ENCODE results near the gene MYO15A.

MYO15A gene, protein sequence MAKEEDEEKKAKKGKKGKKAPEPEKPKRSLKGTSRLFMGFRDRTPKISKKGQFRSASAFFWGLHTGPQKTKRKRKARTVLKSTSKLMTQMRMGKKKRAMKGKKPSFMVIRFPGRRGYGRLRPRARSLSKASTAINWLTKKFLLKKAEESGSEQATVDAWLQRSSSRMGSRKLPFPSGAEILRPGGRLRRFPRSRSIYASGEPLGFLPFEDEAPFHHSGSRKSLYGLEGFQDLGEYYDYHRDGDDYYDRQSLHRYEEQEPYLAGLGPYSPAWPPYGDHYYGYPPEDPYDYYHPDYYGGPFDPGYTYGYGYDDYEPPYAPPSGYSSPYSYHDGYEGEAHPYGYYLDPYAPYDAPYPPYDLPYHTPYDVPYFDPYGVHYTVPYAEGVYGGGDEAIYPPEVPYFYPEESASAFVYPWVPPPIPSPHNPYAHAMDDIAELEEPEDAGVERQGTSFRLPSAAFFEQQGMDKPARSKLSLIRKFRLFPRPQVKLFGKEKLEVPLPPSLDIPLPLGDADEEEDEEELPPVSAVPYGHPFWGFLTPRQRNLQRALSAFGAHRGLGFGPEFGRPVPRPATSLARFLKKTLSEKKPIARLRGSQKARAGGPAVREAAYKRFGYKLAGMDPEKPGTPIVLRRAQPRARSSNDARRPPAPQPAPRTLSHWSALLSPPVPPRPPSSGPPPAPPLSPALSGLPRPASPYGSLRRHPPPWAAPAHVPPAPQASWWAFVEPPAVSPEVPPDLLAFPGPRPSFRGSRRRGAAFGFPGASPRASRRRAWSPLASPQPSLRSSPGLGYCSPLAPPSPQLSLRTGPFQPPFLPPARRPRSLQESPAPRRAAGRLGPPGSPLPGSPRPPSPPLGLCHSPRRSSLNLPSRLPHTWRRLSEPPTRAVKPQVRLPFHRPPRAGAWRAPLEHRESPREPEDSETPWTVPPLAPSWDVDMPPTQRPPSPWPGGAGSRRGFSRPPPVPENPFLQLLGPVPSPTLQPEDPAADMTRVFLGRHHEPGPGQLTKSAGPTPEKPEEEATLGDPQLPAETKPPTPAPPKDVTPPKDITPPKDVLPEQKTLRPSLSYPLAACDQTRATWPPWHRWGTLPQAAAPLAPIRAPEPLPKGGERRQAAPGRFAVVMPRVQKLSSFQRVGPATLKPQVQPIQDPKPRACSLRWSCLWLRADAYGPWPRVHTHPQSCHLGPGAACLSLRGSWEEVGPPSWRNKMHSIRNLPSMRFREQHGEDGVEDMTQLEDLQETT (N-terminal part only)

DNA sequence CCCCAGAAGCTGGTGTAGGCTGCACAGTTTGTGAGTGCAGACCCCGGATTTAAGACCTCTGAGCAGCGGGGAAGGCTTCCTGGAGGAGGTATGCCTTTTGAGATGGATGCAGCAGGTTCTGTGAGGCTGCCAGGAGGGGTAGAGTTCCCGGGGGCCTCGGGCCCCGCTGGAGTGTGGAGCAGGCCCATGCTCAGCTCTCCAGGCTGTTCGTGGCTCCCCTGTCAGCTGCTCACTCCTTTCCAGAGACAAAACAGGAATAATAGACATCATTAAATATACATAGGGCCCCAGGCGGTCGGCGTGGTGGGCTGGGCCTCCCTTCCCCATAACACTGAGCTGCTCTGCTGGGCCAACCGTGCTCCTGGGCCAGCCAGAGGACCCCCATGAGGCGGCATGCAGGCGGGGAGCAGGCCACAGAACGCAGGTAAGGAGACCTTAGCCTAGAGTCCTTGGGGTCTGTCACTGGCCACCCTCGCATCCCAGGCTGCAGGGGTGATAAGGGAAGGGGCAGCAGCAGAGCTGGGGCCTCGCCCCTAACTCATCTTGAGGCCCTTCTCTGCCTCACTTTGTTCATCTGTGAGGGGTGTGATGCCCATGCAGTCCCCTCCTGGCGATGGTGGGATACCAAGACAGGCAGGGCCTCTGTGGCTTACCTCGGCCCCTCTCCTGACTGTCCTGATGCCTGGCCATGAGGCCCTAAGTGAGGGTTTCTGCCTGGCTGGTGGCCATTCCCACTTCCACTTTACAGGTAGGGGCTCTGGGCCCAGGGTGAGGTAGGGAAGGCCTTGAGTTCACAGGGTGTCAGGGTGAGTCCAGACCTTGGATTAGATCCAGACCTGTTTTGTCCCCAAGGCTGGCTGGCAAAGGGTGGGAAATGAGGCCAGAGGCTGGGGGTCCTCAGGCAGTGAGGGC is at the start of gene MYO15A:
Gene MYO15A (plus strand): TSS at position 356 of the 912 bp plus-strand sequence. CDS start 10,045 bp downstream, outside the sequence.
- no peak for DNase-seq

DNA sequence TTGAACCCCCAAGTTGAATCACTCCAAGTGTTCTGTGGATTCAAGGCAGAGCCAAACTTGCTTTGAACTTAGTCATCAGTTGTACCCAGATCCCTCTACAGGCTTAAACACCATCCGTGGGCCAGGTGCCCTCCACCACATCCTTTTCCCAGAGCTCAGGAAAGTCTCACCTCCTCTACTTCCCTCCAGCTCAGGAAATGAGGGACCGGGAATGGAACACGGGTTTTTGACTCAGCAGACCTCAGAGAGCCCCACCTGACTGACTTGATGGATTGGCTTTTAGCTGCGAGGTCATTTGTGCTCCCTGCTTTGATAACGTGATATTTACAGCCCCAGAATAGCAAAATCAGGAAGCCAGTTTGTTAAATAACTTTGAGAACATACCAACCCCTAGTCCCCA is 49.3 kb upstream of the MYO15A start:
- no peak for DNase-seq

DNA sequence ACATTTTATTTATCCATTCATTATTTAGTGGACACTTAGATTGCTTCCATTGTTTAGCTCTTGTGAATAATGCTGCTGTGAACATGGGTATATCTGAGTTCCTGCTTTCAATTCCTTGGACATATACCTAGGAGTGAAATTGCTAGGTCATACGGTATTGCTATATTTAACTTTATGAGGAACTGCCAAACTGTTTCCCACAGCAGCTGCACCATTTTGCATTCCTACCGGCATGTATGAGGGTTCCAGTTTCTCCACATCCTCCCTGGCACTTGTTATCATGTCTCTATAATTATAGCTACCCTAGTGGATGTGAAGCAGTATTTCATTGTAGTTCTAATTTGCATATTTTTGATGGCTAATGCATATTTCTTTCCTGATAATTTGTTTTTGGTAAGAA is 44.5 kb upstream of the MYO15A start:
- DNase-seq, result no peak

DNA sequence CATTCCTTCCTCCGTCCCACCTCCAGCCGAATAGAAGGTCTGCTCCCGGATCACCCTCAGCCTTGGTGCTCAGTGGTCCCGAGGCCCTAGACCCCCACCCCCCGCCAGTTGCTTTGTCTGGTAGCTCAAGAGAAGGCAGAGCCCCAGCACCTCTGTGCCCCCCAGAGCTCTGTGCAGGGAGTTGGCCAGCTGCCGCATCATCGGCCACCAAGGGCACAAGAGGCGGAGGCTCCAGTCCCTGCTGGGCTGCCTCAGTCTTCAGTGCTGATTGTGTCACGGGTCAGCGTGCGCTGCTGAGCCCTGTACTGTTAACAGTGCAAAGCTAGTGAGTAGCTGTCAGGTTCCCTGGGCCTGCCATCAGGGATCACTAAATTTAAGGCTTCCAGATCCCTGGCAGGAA is 43.0 kb upstream of the MYO15A start:
- DNase-seq, result no peak

DNA sequence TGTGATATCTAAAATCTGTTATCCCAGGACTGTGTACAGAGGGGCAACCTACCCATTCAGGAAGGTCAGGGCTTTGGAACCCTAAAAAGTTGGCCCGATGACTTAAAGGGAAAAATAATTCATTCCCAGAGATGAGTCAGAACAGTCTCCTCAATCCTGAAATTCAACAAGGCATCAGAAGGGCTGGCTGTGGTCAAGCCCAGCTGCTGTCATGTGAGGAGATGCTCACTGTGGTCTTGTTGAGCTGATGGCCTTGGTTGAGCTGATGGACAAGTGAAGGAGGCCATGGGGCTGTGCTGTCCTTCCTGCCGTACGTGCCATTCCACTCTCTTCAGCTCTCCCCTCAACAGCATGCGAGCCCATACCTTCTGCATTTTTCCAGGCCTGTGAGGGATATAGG is 41.7 kb upstream of the MYO15A start:
- no peak for DNase-seq

DNA sequence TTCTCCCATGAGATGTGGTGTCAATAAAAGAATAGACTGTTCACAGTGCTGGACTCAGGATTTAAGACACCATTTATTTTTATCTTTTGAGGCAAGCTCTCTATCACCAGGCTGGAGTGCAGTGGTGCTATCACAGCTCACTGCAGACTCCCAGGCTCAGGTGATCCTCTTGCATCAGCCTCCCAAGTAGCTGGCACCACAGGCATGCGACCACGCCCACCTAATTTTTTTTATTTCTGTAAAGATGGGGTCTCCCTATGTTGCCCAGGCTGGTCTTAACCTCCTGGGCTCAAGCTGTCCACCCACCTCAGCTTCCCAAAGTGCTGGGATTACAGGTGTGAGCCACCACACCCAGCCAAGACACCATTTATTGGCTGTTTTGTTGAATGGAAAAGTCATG is 39.5 kb upstream of the MYO15A start:
- DNase-seq, result no peak

DNA sequence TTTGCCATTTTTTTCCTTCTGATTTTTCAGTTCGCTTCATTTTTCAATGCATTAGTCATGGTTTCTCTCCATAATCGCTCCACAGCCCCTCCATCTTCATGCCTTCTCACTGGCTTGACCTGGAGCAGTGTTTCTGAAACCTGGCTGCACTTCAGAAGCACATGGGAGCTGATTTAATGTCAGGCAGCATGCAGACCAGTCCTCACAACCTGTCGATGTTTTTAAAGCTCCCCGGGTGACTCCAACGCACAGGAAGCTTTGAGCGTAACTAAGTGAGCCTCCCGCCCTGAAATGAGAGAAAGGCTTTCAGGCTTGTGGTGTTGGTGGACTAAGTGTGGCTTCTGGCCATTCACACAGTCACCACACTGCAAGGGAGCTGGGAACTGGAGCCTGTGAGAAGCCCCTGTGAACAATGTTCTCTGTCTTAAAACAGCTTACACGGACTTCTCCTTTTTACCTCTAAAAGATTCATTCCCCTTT is 37.7 kb upstream of the MYO15A start:
- no peak for DNase-seq

DNA sequence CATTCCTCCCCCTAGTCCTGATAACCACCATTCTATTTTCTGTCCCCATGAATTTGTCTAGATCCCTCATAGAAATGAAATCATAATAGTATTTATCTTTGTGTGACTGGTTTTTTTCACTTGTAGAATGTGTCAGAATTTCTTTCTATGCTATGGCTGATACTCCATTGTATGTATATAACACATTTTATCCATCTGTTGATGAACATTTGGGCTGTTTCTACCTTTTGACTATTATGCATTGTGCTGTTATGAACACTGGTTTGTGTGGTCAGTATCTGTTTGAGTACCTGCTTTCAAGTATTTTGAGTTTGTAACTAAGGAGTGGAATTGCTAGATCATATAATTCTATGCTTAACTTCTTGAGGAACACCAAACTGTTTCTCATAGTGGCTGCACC is 36.8 kb upstream of the MYO15A start:
- no peak for DNase-seq

DNA sequence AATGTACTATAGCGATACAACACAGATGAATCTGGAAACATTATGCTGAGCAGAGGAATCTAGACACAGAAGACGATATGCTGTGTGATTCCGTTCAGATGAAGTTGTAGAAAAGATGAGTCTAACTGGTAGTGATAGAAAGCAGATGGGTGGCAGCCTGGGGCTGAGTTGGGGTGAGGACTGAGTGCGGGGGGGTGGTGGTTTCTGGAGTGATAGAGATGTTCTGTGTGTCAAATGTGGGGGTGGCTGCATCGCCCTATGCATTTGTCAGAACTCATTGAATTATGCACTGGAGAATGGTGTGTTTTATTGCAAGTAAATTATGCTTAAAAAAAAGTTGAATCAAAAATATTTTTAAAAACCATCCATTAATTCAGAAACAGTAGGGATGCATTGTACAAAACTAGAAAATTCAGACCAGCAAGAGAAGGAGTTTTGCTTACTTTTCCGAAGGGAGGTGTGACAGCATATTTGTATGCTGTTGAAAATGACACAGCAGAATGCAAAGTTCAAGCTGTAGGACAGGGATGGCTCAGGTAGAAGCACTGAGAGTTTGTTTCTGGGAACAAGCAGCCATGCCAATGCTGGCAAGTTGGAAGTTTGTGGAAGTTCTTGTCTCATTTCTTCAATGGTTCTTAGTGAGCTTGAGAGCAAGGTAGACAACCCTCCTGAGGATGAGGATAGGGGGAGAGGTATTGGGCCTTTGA is 33.8 kb upstream of the MYO15A start:
- DNase-seq, result no peak

DNA sequence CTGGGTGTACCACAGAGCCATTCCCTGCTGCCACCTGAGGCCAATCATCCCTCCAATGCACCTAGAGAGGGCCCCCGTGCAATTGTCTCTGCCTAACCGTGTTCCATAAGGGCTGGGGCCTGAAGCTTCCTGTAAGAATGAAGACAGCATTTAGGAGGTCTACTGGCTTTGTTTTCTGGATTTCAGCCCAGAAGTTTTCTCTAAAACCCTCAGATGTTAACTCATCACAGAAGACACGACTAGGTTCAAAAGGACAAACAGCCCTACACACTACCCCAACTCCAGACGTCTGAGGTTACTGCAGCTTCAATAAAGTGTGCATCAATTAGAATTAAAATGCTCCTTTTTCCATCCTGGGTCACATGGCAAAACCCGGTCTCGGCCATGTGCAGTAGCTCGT is 31.6 kb upstream of the MYO15A start:
- DNase-seq, result no peak

DNA sequence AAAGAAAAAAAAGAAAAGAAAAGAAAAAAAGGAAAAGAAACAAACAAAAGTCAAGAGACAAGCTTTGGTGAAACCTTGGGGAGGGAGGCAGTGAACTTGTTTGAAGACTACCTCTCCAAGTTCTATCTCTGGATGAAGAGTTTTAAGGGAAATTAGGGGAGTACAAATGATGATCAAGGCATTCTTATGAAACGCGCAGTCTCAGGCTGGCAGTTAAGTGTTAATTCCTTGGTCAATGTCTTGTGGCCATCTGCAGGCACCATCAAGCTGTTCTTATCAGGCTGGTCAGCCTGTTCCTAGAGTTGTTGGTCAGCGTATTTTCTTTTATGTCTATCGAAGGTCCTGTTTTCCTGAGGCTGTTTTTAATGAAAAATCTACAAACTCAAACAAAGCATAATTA is 29.0 kb upstream of the MYO15A start:
- DNase-seq, result no peak

DNA sequence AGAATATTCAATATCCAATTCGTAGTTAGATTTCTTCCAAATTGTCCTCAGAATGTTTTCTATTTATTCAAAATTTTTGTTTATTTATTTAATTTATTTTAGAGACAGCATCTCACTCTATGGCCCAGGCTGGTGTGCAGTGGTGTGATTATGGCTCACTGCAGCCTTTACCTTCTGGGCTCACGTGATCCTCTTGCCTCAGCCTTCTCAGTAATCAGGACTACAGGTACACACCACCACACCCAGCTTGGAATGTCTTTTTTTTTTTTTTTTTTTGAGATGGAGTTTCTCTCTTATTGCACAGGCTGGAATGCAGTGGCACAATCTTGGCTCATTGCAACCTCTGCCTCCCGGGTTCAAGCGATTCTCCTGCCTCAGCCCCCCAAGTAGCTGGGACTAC is 24.3 kb upstream of the MYO15A start:
- DNase-seq, result no peak

DNA sequence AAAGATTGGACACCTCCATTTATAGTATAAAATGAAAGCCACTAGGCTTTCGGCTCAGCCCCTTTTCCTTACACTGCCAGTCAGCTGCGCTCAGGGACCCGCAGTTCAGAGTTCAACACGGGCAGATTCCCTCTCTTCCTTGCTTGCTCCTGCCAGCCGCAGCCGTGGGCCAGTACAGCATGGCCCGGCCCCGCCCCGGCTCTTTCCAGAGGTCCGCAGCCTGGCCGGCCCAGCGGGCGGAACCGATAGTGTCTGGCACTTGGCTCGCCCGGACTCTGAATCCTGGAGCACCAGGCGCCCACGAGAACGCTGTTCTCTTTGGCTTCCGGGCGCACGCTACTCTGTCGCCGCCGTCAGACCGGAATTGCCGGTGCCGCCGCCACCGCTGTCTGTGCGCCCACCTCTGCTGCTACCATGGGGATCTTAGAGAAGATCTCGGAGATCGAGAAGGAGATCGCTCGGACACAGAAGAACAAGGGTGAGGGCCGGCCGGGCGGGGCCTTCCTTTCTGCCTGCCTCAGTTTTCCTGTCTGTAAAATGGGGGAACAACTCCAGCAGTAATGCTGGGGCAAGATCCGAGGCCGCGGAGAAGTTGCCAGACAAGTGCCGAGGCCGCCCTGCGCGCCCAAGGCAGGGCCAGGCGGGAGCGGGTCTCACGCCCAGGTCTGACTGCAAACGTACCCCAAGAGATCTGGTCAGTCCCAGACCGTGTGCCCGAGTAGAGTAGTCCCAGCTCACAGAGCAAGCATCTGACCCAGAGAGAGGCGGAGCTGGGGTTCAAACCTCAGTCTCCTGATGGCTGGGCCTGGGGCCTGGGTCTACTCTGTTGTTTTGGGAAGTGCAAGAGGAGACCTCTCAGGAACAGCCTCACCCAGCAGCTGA is 20.7 kb upstream of the MYO15A start, which contains the start of gene DRG2:
Gene DRG2 (plus strand): TSS at position 339 of the 882 bp plus-strand sequence. CDS start 76 bp downstream, at position 415.
- DNase-seq, result peak; percentile 64 to 81

DNA sequence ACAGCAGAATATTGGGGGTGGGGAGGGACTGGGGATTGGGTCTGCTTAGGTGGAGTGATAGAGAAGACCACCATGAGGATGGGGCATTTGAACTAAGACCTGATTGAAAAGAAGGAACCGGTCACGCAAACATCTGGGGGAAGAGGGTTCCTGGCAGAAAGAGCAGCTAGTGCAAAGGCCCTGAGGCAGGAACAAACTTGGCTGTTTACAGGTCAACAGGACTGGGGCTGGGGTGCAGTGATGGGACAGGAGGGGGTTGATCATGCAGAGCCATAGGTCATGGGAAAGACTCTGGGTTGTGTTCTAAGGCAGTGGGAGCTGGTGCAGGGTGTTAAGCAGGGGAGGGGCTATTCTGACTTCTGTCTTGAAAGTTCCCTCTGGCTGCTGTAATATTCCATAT is 18.9 kb upstream of the MYO15A start:
- no peak for DNase-seq

DNA sequence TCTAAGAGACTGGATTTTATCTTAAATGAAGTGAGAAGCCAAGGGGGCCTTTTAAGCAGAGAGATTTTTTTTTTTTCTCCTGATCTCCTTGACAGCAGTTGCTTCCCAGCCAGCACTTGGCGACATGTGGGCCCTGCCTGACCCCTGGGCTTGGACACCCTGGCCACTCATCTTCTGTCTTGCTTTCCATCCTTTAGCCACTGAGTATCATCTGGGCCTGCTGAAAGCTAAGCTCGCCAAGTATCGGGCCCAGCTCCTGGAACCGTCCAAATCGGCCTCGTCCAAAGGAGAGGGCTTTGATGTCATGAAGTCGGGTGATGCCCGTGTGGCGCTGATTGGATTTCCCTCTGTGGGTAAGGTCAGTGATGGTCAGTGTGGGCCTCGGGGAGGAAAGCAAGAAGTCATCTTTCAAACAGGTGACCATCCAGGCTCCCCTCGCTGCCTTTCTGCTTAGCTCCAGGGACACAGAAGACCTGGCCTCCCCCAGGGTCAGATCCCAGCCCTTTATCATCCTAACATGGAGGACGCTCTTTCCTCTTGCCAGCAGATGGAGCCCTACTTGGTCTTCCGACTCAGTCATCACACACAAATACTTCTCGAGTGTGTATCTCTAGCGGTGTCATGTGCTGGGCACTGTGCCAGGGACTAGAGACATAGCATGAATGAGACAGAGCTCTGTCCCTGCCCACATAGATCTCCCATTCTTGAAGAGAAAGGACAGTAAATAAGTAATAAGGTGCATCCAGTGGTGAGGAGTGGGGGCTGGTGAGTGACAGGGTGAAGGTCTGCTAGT is 14.7 kb upstream of the MYO15A start:
- no peak for DNase-seq

DNA sequence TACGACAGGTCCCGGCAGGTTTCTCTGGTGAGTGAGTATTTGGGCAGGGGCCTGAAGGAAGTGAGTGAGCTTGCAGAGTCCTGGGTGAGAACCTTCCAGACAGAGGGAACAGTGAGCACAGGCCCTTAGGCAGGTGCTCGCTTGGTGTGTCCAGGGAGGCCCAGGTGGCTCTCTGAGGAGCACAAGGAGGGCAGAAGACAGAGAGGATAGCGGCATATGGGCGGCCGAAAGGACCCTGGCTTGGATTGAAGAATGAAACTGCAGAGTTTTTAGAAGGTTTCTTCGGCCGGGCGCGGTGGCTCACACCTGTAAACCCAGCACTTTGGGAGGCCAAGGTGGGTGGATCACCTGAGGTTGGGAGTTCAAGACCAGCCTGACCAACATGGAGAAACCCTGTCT is 14.1 kb upstream of the MYO15A start:
- no peak for DNase-seq

DNA sequence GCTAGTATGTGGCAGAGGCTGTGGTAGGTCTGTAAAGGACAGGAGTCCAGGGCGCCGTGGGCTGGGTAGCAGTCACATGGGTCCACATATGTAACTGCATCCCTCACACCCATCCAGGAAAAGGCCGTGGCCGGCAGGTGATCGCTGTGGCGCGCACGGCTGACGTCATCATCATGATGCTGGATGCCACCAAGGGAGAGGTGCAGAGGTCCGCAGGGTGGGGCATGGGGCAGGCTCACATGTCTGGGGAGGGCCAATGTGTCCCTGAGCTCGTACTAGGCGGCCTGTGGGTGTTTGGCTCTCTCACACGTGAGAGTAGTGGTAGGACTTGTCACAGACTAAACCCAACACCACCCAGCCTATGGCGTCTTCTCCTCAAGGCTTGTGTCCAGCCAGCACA is 9.0 kb upstream of the MYO15A start:
- no peak for DNase-seq

DNA sequence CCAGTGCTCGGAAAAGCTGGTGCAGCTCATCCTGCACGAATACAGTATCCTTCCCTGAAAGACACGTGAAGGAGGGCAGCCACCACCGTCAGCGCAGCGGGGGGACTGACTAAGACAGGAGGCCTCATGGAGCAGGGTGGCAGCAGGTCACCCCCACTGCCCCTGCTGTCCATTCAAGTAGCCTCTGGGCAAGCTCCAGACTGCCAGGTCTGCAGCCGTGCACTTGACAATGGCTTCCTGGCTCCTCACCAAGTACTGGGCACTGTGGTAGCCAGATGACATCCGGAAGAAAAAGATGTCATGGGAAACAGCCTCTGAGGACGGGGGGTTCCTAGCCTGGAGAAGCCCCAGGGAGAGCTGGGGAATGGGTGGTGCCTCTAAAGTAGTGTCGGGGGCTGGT is 7.9 kb upstream of the MYO15A start:
- no peak for DNase-seq

DNA sequence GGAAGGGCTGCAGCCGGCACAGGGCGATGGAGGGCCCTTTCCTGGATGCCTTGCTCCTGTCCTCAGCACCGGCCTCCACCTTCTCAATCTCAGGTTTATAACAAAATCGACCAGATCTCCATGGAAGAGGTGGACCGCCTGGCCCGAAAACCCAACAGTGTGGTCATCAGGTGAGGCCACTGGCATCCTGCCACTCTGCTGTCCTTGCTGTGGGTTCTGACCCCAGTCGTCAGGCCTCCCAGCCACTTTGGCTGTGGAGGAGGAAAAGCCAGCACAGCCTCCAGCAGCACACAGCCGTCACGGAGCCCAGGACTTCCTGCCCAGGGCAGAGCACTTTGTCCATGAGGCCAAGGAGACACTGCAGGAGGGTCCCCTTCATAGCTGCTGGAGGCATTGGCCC is 6.7 kb upstream of the MYO15A start:
- DNase-seq, result no peak
